Measurements from ENCODE around the gene SLC27A3. TPM values are rescaled to one million over a fixed set of nuclear protein-coding genes. Genes with fewer than 3 reads are reported as not detected.

The SLC27A3 gene
- total and polyA plus RNA-seq, 4 donors: 12.1 to 37.3 (median 28.7) TPM

GRCh38 chr1:153795934-153796785, 21.0 kb downstream of the SLC27A3 start:
- H3K9me3 ChIP-seq (ENCODE audit: control insufficient read depth, insufficient read depth, low read length): no peaks in the 10 kb centered on the region
- no peak overlapping the region for H3K4me3 ChIP-seq (ENCODE audit: low read depth, low read length)
- peaks cover 34% of the 10 kb centered on the region for H3K36me3 ChIP-seq (ENCODE audit: control insufficient read depth, insufficient read depth, low read length)
- H3K27ac ChIP-seq (ENCODE audit: low read depth, low read length): no peak overlapping the region
- no peak for DNase-seq (ENCODE audit: low read depth in 4 of 6, low spot score in 6 of 6)
- 76% methylated on average over 7 of the region's 9 CpGs for WGBS (ENCODE audit: insufficient coverage)
- H3K27me3 ChIP-seq (ENCODE audit: control insufficient read depth, insufficient read depth, low read length): no peaks in the 10 kb centered on the region
- H3K4me1 ChIP-seq (ENCODE audit: control insufficient read depth, insufficient read depth, low read length): peaks cover 33% of the 10 kb centered on the region

- Histone ChIP-seq H3K27me3 (ENCODE audit: control insufficient read depth, insufficient read depth, low read length) (no peaks in the 10 kb centered on the region), H3K4me1 (ENCODE audit: control insufficient read depth, insufficient read depth, low read length) (peaks cover 25% of the 10 kb centered on the region), H3K36me3 (ENCODE audit: control insufficient read depth, insufficient read depth, low read length) (peaks cover 42% of the 10 kb centered on the region), H3K27ac (ENCODE audit: low read depth, low read length) (no peak overlapping the region), H3K4me3 (ENCODE audit: low read depth, low read length) (no peak overlapping the region), H3K9me3 (ENCODE audit: control insufficient read depth, insufficient read depth, low read length) (no peaks in the 10 kb centered on the region)
- 69% methylated on average over 23 of the region's 26 CpGs for WGBS (ENCODE audit: insufficient coverage)
- DNase-seq (ENCODE audit: low read depth in 4 of 6, low spot score in 6 of 6): peak in 2 of 6 donors; percentile 74 to 88
These were observed 21.8 kb downstream of the SLC27A3 start for GRCh38 chr1:153796786-153797659.

GRCh38 chr1:153798468-153798780, 23.2 kb downstream of the SLC27A3 start:
- H3K4me3 ChIP-seq (ENCODE audit: low read depth, low read length): no peak overlapping the region
- whole genome bisulfite sequencing (ENCODE audit: insufficient coverage): 90% methylated on average over 3 of the region's 3 CpGs
- no peak for DNase-seq (ENCODE audit: low read depth in 4 of 6, low spot score in 6 of 6)
- H3K36me3 ChIP-seq (ENCODE audit: control insufficient read depth, insufficient read depth, low read length): peaks cover 51% of the 10 kb centered on the region
- H3K4me1 ChIP-seq (ENCODE audit: control insufficient read depth, insufficient read depth, low read length): peaks cover 25% of the 10 kb centered on the region
- no peak overlapping the region for H3K27ac ChIP-seq (ENCODE audit: low read depth, low read length)
- H3K9me3 ChIP-seq (ENCODE audit: control insufficient read depth, insufficient read depth, low read length): no peaks in the 10 kb centered on the region
- no peaks in the 10 kb centered on the region for H3K27me3 ChIP-seq (ENCODE audit: control insufficient read depth, insufficient read depth, low read length)

GRCh38 chr1:153799016-153799415, 23.8 kb downstream of the SLC27A3 start:
- DNase-seq (ENCODE audit: low read depth in 4 of 6, low spot score in 6 of 6): no peak
- peaks cover 25% of the 10 kb centered on the region for H3K4me1 ChIP-seq (ENCODE audit: control insufficient read depth, insufficient read depth, low read length)
- peaks cover 49% of the 10 kb centered on the region for H3K36me3 ChIP-seq (ENCODE audit: control insufficient read depth, insufficient read depth, low read length)
- WGBS (ENCODE audit: insufficient coverage): 86% methylated on average over 1 of the region's 4 CpGs
- H3K27ac ChIP-seq (ENCODE audit: low read depth, low read length): no peak overlapping the region
- H3K9me3 ChIP-seq (ENCODE audit: control insufficient read depth, insufficient read depth, low read length): no peaks in the 10 kb centered on the region
- H3K27me3 ChIP-seq (ENCODE audit: control insufficient read depth, insufficient read depth, low read length): no peaks in the 10 kb centered on the region
- H3K4me3 ChIP-seq (ENCODE audit: low read depth, low read length): no peak overlapping the region

GRCh38 chr1:153799566-153800465, 24.6 kb downstream of the SLC27A3 start:
- no peak overlapping the region for H3K4me3 ChIP-seq (ENCODE audit: low read depth, low read length)
- H3K4me1 ChIP-seq (ENCODE audit: control insufficient read depth, insufficient read depth, low read length): peaks cover 17% of the 10 kb centered on the region
- H3K27ac ChIP-seq (ENCODE audit: low read depth, low read length): no peak overlapping the region
- no peak for DNase-seq (ENCODE audit: low read depth in 4 of 6, low spot score in 6 of 6)
- H3K36me3 ChIP-seq (ENCODE audit: control insufficient read depth, insufficient read depth, low read length): peaks cover 47% of the 10 kb centered on the region
- no peaks in the 10 kb centered on the region for H3K9me3 ChIP-seq (ENCODE audit: control insufficient read depth, insufficient read depth, low read length)
- 93% methylated on average over 21 of the region's 27 CpGs for WGBS (ENCODE audit: insufficient coverage)
- H3K27me3 ChIP-seq (ENCODE audit: control insufficient read depth, insufficient read depth, low read length): no peaks in the 10 kb centered on the region

GRCh38 chr1:153800516-153800915, 25.3 kb downstream of the SLC27A3 start:
- Histone ChIP-seq H3K4me1 (ENCODE audit: control insufficient read depth, insufficient read depth, low read length) (peaks cover 10% of the 10 kb centered on the region), H3K27me3 (ENCODE audit: control insufficient read depth, insufficient read depth, low read length) (no peaks in the 10 kb centered on the region), H3K4me3 (ENCODE audit: low read depth, low read length) (no peak overlapping the region), H3K27ac (ENCODE audit: low read depth, low read length) (no peak overlapping the region), H3K9me3 (ENCODE audit: control insufficient read depth, insufficient read depth, low read length) (no peaks in the 10 kb centered on the region), H3K36me3 (ENCODE audit: control insufficient read depth, insufficient read depth, low read length) (peaks cover 45% of the 10 kb centered on the region)
- no peak for DNase-seq (ENCODE audit: low read depth in 4 of 6, low spot score in 6 of 6)
- WGBS (ENCODE audit: insufficient coverage): 81% methylated on average over 4 of the region's 7 CpGs

GRCh38 chr1:153801028-153801625, 25.9 kb downstream of the SLC27A3 start:
- no peak for DNase-seq (ENCODE audit: low read depth in 4 of 6, low spot score in 6 of 6)
- H3K27me3 ChIP-seq (ENCODE audit: control insufficient read depth, insufficient read depth, low read length): no peaks in the 10 kb centered on the region
- peaks cover 4% of the 10 kb centered on the region for H3K4me1 ChIP-seq (ENCODE audit: control insufficient read depth, insufficient read depth, low read length)
- peaks cover 45% of the 10 kb centered on the region for H3K36me3 ChIP-seq (ENCODE audit: control insufficient read depth, insufficient read depth, low read length)
- no peaks in the 10 kb centered on the region for H3K9me3 ChIP-seq (ENCODE audit: control insufficient read depth, insufficient read depth, low read length)
- WGBS (ENCODE audit: insufficient coverage): 85% methylated on average over 5 of the region's 6 CpGs
- H3K4me3 ChIP-seq (ENCODE audit: low read depth, low read length): no peak overlapping the region
- no peak overlapping the region for H3K27ac ChIP-seq (ENCODE audit: low read depth, low read length)

- H3K27me3 ChIP-seq (ENCODE audit: control insufficient read depth, insufficient read depth, low read length): no peaks in the 10 kb centered on the region
- DNase-seq (ENCODE audit: low read depth in 4 of 6, low spot score in 6 of 6): peak in 1 of 6 donors; percentile 17
- peaks cover 45% of the 10 kb centered on the region for H3K36me3 ChIP-seq (ENCODE audit: control insufficient read depth, insufficient read depth, low read length)
- no peak overlapping the region for H3K4me3 ChIP-seq (ENCODE audit: low read depth, low read length)
- no peaks in the 10 kb centered on the region for H3K4me1 ChIP-seq (ENCODE audit: control insufficient read depth, insufficient read depth, low read length)
- H3K27ac ChIP-seq (ENCODE audit: low read depth, low read length): no peak overlapping the region
- WGBS (ENCODE audit: insufficient coverage): 84% methylated on average over 6 of the region's 7 CpGs
- H3K9me3 ChIP-seq (ENCODE audit: control insufficient read depth, insufficient read depth, low read length): no peaks in the 10 kb centered on the region
These were observed 26.8 kb downstream of the SLC27A3 start for GRCh38 chr1:153801786-153802697.
